Heart right ventricle (tissue), 16 donors: ENCODE data around the gene ASPRV1. TPM values are rescaled to one million over a fixed set of nuclear protein-coding genes. Genes with fewer than 3 reads are reported as not detected.

Source experiments
- ATAC-seq, 8 donors: fragments of 200-7000 bp; cut with Tn5 transposase; one replicate each; pipeline ENCODE4 v1.9.1; 2020; ENCODE audit warnings: mild to moderate bottlenecking in 8 of 8, moderate library complexity in 8 of 8, moderate number of reproducible peaks in 1 of 8
- DNase-seq, 2 donors: peaks; one replicate each; pipeline ENCODE4 v3.0.0-alpha.2; 2020
- H3K27ac ChIP-seq, 10 donors: fragments of 200-600 bp; sonication (generic) in 2 of 10; one replicate each; pipeline versions ENCODE4 v1.5.0 to v1.8.0; 2020 to 2022; ENCODE audit warnings: mild to moderate bottlenecking in 3 of 10
- H3K27me3 ChIP-seq, 7 donors: fragments of 200-600 bp; one replicate each; pipeline ENCODE4 v1.8.0; 2021 to 2022; ENCODE audit warnings: mild to moderate bottlenecking in 2 of 7
- H3K36me3 ChIP-seq, 9 donors: fragments of 200-600 bp; sonication (generic) in 1 of 9; one replicate each; pipeline versions ENCODE4 v1.5.0 to v1.8.0; 2020 to 2022; ENCODE audit warnings: mild to moderate bottlenecking in 2 of 9
- H3K4me1 ChIP-seq, 9 donors: fragments of 200-600 bp; sonication (generic) in 1 of 9; one replicate each; pipeline versions ENCODE4 v1.5.0 to v1.8.0; 2020 to 2022; ENCODE audit warnings: mild to moderate bottlenecking in 4 of 9
- H3K4me3 ChIP-seq, 10 donors: fragments of 200-600 bp; sonication (generic) in 2 of 10; one replicate each; pipeline versions ENCODE4 v1.5.0 to v1.8.0; 2020 to 2022; ENCODE audit warnings: mild to moderate bottlenecking in 7 of 10, moderate library complexity in 2 of 10
- H3K9me3 ChIP-seq, 11 donors: fragments of 200-600 bp in 10 of 11; sonication (generic) in 2 of 11; one replicate each; pipeline versions ENCODE4 v1.5.0 to v1.8.0; 2013 to 2022; ENCODE audit warnings: mild to moderate bottlenecking in 2 of 11, control low read depth in 1 of 11, moderate library complexity in 1 of 11
- WGBS, 2 donors: extraction: QIAGEN DNeasy Blood & Tissue Kit; methylation state at CpG; one replicate each; pipeline ENCODE4 v1.1.7; 2013; ENCODE audit warnings: inconsistent platforms in 1 of 2; 5-methylcytosine and 5-hydroxymethylcytosine counted together
- intact Hi-C, 10 donors: fragments of 100-400 bp; cut with DNase I; formaldehyde crosslinking; loops; one replicate each; pipeline versions ENCODE4 v1.11.1 to v1.14.2; 2022
- polyA plus RNA-seq, 2 donors: library from polyadenylated mRNA; stranded (reverse); fragments of 200-250 nt; gene quantifications; one replicate each; pipeline ENCODE4 v1.2.3, GENCODE V29; 2013
- total RNA-seq, 10 donors: library from RNA; stranded (reverse); fragmentation: NEBNext Ultra II Directional in 3 of 10; extraction: Animal tissue kit (Norgen Biotek cat#: 25700) in 3 of 10; gene quantifications; one replicate each; pipeline versions ENCODE4 v1.2.1 to v1.2.4, GENCODE V29; 2021 to 2023
- TF ChIP-seq, protein P1 (sequence below), 9 donors: fragments of 200-600 bp; sonication (generic) in 2 of 9; IDR thresholded peaks; one replicate each; pipeline versions ENCODE4 v1.5.0 to v1.8.0; 2021 to 2022; ENCODE audit warnings: antibody characterized with exemption in 9 of 9, mild to moderate bottlenecking in 5 of 9, moderate library complexity in 1 of 9
- donor health status: Arrhythmogenic right ventricular cardiomyopathy.
- donor health status: ischemic (EF 13 %, LVEDD 7.1; RV severe dilation, severe dysfunction).
- donor health status: healthy with polysubstance abuse.
- donor health status: DM: no; HTN: yes; CAD: no.
- donor health status: DM: no; HTN: no; CAD: no.
- donor health status: ischemic (EF 25% LVEDD 6.9; RV normal size, moderate dysfunction).
- donor health status: ischemic (EF 25% LVEDD 5.7; RV mildly dilated, moderate dysfunction).
- donor health status: healthy.
- donor health status: DM: yes; HTN: yes; CAD: no.
- donor health status: Ischemic cardiomyopathy.
- donor health status: ischemic (EF 35%, LVEDD 5.7; RV mildly dilated, moderate dysfunction).
- donor health status: nonischemic (EF 11% LVEDD 7.7; RV severe dilation, severe dysfunction).
- donor health status: DM: yes; HTN: yes; CAD: no.
- donor health status: PGD.
- donor health status: ischemic (EF 29% LVEDD 5.4; RV normal size, mild dysfunction).
- donor health status: nonischemic (EF 23%, LVEDD 6.1; RV moderate dilation, normal function).

The ASPRV1 gene
- total and polyA plus RNA-seq, 12 donors: 0.36 to 1.5 (median 0.94) TPM

DNA sequence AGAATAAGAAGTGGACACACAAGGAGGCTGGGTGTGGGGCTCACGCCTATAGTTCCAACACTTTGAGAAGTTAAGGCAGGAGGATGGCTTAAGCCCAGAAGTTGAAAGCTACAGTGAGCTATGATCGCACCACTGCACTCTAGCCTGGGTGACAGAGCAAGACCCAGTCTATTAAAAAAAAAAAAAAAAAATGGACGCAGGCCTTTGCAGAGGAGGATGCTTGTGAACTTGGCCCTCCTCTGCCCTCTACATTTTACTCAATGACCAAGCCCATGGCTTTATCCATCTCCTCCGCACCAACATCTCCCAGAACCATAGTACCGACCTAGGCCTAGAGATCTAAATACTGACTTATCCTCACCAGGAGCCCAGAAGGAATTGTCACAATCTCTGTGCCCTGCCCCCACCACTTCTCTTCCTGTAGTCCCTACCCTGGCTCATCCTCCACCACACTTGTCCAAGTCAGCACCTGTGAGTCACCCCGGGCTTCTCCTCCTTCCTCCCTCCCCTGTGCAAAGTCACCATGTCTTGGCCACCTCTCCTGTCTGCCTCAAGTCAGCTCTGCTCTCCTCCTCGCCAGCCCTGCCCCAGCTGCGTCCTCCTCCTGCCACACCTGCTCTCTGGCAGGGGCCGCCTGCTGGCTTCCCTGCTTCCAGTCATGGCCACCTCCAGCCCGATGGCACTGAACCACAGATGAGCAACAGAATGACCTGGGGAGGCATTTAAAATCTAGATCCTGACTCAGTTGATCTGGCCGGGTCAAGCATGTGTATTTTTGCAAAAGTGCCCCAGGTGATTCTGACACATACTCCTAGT, 35.8 kb upstream of the ASPRV1 start:
- TF ChIP-seq, protein P1, sequence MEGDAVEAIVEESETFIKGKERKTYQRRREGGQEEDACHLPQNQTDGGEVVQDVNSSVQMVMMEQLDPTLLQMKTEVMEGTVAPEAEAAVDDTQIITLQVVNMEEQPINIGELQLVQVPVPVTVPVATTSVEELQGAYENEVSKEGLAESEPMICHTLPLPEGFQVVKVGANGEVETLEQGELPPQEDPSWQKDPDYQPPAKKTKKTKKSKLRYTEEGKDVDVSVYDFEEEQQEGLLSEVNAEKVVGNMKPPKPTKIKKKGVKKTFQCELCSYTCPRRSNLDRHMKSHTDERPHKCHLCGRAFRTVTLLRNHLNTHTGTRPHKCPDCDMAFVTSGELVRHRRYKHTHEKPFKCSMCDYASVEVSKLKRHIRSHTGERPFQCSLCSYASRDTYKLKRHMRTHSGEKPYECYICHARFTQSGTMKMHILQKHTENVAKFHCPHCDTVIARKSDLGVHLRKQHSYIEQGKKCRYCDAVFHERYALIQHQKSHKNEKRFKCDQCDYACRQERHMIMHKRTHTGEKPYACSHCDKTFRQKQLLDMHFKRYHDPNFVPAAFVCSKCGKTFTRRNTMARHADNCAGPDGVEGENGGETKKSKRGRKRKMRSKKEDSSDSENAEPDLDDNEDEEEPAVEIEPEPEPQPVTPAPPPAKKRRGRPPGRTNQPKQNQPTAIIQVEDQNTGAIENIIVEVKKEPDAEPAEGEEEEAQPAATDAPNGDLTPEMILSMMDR (IDR thresholded peaks at IDR 0.05): no peak
- H3K4me3 ChIP-seq: no peak overlapping the region
- H3K27me3 ChIP-seq: no peaks in the 10 kb centered on the region
- 90 to 94% methylated on average over 11 of the region's 11 CpGs for WGBS, 2 donors
- H3K9me3 ChIP-seq: no peaks in the 10 kb centered on the region
- intact Hi-C loops: no loop called here
- H3K27ac ChIP-seq: peak overlapping the region in 1 of 10 donors; percentile 70
- ATAC-seq (peak in 5 of 8 donors; percentile 21 to 50 (median 47)), DNase-seq (no peak)
- H3K4me1 ChIP-seq: peaks cover 0 to 5% (median 0%) of the 10 kb centered on the region in 9 donors
- H3K36me3 ChIP-seq: peaks cover 0 to 40% (median 4%) of the 10 kb centered on the region in 9 donors

GRCh38 chr2:69995511-69995910, 34.1 kb upstream of the ASPRV1 start:
- H3K27me3 ChIP-seq: no peaks in the 10 kb centered on the region
- no peaks in the 10 kb centered on the region for H3K9me3 ChIP-seq
- intact Hi-C loops: no loop called here
- H3K36me3 ChIP-seq: peaks cover 0 to 40% (median 4%) of the 10 kb centered on the region in 9 donors
- no peak overlapping the region for H3K4me3 ChIP-seq
- 92 to 97% methylated on average over 3 of the region's 3 CpGs for WGBS, 2 donors
- TF ChIP-seq, protein P1 (IDR thresholded peaks at IDR 0.05): no peak
- ATAC-seq (no peak), DNase-seq (no peak)
- H3K27ac ChIP-seq: no peak overlapping the region
- peaks cover 0 to 10% (median 0%) of the 10 kb centered on the region in 9 donors for H3K4me1 ChIP-seq

GRCh38 chr2:69994166-69994565, 32.7 kb upstream of the ASPRV1 start:
- Histone ChIP-seq H3K9me3 (no peaks in the 10 kb centered on the region), H3K4me3 (no peak overlapping the region), H3K27ac (no peak overlapping the region), H3K36me3 (peaks cover 0 to 40% (median 4%) of the 10 kb centered on the region in 9 donors), H3K27me3 (no peaks in the 10 kb centered on the region), H3K4me1 (peaks cover 0 to 10% (median 0%) of the 10 kb centered on the region in 9 donors)
- TF ChIP-seq, protein P1 (IDR thresholded peaks at IDR 0.05): no peak
- no peak for DNase-seq
- WGBS, 2 donors: 92 to 94% methylated on average over 6 of the region's 6 CpGs
- intact Hi-C loops: no loop called here
- no peak for ATAC-seq

DNA sequence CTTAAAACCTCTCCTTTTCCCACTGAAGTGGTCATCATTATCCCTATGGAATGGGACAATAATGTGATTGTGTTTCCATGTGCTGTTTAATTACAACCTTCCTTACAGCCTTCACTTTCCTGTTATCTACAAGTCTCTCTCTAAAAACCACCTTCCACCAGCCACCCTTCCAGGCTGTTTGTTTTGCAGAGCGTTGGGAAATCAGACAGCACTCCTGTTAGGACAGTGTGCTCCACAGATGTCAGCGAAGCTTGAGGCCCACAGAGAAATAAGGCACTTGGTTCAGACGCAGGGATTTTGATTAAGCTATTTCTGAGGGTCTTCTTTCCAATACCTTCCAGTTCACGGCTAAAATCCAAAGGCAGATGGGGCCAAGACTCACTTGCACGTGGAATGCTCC, 32.3 kb upstream of the ASPRV1 start:
- H3K36me3 ChIP-seq: peaks cover 0 to 40% (median 4%) of the 10 kb centered on the region in 9 donors
- 89 to 93% methylated on average over 5 of the region's 5 CpGs for WGBS, 2 donors
- no peak for DNase-seq
- intact Hi-C loops: no loop called here
- H3K4me3 ChIP-seq: no peak overlapping the region
- no peak for ATAC-seq
- no peaks in the 10 kb centered on the region for H3K9me3 ChIP-seq
- H3K27ac ChIP-seq: no peak overlapping the region
- TF ChIP-seq, protein P1 (IDR thresholded peaks at IDR 0.05): no peak
- H3K4me1 ChIP-seq: peaks cover 0 to 10% (median 0%) of the 10 kb centered on the region in 9 donors
- no peaks in the 10 kb centered on the region for H3K27me3 ChIP-seq
